GM21825 (cell line): ENCODE measurements around the gene FFAR1.
A peak's percentile ranks its signal among the peaks of the same experiment; 100 is the strongest.
"Not testable (repeated sequence)": the region's sequence is repeated elsewhere in the genome, so short reads cannot be mapped to it uniquely, and the experiment has no call there.

ENCODE experiments used
- ATAC-seq: cut with Tn5 transposase; IDR thresholded peaks from one replicate; pipeline ENCODE4 v1.9.1; 2021; ENCODE audit warnings: mild to moderate bottlenecking, moderate library complexity; ENCODE audit not compliant: unreplicated experiment

FFAR1 gene

DNA sequence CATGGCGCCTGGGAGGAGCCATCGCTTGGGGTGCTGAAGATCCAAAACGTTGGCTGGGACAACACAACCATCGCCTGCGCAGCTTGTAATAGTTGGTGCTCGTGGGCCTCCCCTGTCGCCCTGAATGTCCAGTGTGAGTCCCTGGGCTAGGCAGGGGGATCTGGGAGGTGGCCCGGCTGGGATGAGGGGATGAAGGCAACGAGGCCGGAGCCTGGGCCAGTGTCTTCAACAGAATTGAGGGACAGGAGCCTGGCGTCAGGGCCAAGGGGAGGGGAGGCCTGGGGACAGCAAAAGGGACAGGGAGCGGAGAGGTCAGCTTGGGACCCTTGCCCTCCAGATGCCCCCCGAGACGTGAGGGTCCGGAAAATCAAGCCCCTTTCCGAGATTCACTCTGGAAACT lies 6.7 kb upstream of the FFAR1 start:
- ATAC-seq = no peak

DNA sequence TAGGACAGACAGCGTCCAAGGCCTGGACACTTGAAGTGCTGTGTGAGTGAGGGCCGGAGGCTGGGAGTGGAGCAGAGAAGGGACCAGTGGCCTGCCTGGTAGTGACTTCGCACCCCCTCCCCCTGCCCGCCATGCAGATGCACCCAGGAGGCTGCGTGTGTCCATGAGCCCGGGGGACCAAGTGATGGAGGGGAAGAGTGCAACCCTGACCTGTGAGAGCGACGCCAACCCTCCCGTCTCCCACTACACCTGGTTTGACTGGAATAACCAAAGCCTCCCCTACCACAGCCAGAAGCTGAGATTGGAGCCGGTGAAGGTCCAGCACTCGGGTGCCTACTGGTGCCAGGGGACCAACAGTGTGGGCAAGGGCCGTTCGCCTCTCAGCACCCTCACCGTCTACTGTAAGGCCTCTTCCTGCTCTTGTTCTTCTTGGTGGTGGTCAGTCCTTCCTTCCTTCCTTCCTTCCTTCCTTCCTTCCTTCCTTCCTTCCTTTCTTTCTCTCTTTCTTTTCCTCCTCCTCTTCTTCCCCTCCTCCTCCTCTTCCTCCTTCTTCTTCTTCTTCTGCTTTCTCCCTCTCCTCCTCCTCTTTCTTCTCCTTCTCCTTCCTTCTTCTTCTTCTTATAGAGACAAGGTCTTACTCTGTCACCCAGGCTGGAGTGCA lies 6.0 kb upstream of the FFAR1 start:
- no peak for ATAC-seq

DNA sequence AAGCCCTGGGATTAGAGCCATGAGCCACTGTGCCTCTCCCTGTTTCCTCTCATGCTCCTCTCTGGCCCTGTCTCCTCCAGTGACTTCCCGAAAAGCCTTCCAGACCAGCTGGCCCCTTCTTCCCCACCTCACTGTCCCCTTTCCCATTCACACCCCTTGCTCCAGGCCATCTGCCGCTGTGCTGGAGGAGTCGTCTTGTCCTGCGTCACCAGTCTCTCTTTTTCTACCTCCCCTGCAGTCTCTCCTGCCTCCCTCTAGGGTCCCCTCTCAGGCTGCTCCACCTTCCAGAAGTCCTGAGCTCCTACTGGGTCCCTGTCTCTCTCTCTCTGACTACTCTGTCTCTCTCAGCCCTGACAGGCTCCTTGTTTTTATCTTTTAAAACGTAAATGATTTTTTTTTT lies 5.3 kb upstream of the FFAR1 start:
- ATAC-seq = no peak

GRCh38 chr19:35344511-35345031 lies 3.1 kb upstream of the FFAR1 start:
- ATAC-seq = no peak

- ATAC-seq = no peak
These were observed 2.0 kb upstream of the FFAR1 start for GRCh38 chr19:35345671-35346111.

DNA sequence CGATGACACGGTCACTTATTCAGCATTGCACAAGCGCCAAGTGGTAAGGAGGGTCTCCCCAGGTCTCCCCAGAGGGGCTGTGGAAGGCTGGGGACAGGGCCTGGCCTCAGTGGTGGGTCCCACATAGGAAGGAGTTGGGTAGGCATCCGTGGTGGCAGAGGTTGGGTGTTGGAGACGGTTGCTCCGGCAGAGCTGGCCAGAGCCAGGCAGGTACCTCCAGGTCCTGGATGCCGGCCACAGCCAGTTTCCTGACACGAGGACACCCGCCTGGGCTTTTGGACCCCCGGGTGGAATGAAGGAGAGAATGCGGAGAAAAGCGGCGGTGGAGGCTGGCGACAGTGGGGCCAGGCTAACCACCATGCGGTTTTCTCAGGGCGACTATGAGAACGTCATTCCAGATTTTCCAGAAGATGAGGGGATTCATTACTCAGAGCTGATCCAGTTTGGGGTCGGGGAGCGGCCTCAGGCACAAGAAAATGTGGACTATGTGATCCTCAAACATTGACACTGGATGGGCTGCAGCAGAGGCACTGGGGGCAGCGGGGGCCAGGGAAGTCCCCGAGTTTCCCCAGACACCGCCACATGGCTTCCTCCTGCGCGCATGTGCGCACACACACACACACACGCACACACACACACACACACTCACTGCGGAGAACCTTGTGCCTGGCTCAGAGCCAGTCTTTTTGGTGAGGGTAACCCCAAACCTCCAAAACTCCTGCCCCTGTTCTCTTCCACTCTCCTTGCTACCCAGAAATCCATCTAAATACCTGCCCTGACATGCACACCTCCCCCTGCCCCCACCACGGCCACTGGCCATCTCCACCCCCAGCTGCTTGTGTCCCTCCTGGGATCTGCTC lies 1.3 kb upstream of the FFAR1 start:
- peak; percentile 32 for ATAC-seq

DNA sequence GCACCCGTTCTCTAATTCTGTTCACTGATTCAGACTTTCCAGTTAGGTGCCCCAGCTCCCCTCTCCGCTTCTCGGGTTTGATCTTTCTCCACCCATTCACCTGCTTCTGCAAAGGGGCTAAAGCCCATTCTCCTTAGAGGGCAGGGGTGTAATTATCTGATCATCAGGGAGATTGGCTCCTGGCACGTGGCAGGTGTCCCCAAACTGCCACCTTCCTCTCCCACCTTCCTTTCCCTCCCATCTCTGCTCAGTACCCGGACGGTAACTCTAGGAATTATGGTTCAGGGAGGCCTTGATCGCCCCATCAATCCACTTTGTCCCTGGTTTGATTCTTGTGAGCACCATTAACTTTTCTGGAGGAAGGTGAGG lies 212 bp downstream of the FFAR1 start:
- ATAC-seq = no peak

- no peak for ATAC-seq
These were observed 1.4 kb downstream of the FFAR1 start for GRCh38 chr19:35348911-35349611.

- ATAC-seq = no peak
These were observed 2.2 kb downstream of the FFAR1 start for GRCh38 chr19:35349614-35350521.

DNA sequence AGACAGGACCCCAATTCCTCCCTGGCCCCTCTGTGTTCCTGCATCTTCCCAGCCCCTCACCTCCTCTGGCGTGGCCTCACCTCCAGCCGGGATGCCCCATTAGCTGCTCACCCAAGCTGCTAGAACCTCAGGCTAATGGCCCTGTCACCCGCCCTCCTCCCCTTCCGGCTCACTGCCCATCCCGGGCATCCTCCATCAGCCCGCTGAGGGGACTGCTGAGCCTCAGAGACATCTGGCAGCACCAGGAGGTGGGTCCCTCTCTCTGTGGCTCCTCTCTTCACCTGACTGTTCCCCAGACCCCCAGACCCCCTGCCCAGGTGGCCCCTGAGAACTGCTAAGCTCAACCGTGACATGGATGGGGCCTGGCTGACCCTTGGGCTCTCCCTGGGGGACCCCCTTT lies 2.9 kb downstream of the FFAR1 start:
- no peak for ATAC-seq

- no peak for ATAC-seq
These were observed 3.9 kb downstream of the FFAR1 start for GRCh38 chr19:35351411-35352176.

DNA sequence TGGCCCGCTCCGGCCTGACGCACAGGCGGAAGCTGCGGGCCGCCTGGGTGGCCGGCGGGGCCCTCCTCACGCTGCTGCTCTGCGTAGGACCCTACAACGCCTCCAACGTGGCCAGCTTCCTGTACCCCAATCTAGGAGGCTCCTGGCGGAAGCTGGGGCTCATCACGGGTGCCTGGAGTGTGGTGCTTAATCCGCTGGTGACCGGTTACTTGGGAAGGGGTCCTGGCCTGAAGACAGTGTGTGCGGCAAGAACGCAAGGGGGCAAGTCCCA lies 4.4 kb downstream of the FFAR1 start:
- ATAC-seq = no peak

DNA sequence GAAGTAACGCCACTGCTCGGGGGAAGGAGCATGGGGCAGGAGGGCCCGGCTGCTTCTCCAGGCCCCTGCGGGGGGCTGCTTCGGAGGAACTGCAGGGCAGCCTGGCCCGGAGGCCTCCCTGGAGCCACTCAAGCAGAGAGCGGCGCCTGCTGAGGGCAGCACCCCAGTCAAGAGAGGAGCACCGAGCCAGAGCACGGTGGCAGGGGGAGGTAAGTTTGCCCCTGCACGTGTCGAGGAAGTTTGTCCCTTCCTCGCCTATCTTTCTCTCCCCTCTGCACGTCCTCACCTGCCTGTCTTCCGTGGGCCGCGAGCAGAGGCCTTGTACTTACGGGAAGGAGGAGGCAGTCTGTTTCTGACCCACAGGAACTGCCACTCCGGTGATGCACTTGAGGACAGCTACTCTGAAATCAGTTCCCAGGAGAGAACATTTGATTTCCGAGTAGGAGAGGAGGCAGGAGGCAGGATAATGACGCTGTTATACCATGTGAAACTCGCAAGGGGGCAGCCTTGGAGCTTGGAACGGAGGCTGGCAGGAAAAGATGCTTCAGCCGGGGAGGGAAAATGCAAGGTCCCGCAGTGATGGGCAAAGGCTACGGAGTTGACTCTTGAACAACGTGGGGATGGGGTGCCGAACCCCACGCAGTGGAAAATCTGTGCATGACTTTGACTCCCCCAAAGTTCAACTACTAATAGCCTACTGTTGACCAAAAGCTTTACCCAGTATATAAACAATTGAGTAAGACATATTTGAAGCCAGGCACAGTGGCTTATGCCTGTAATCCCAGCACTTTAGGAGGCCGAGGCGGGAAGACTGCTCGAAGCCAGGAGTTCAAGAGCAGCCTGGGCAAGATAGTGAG lies 5.0 kb downstream of the FFAR1 start:
- ATAC-seq = peak; percentile 41

- ATAC-seq = no peak
These were observed 5.9 kb downstream of the FFAR1 start for GRCh38 chr19:35353635-35354034.

- no peak for ATAC-seq
These were observed 7.2 kb downstream of the FFAR1 start for GRCh38 chr19:35354898-35355297.

DNA sequence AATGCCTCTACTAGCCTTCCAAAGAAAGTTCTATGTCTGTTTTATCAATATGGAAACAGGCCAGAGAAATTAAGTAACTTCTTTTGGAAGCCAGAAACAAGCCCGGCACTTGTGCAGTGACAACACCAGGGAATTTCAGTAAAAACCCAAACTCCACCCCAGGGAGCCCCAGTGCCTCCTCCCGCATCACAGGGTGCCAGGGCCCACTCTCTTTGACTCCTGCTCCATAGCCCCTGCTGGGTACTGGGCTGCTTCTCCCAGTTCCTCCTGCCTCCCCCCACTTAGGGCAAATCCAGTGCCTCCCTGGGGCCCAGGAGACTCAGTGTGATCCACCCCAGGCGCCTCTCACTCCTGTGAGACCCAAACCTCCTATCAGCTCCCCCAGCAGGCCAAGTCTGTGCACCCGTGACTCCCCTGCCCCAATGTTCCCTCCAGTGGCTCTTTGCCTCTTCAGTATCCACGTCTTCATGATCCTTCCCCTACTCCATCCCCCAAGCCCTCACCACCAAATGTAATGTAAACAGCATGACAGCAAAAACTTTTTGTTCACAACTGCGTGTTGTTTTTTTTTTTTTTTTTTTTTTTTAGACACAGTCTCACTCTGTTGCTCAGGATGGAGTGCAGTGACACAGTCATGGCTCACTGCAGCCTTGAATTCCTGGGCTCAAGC lies 8.2 kb downstream of the FFAR1 start:
- no peak for ATAC-seq

GRCh38 chr19:35357867-35358573 lies 10.3 kb downstream of the FFAR1 start, which contains the start of gene FFAR3:
Gene FFAR3, plus strand, starts transcription at chr19:35358460. Its CDS starts 431 bp downstream, at chr19:35358891.
- ATAC-seq = no peak

GRCh38 chr19:35358834-35359233 lies 11.1 kb downstream of the FFAR1 start:
- not testable (repeated sequence) for ATAC-seq
